GM21825 (cell line): ENCODE measurements around the gene NMUR1.
"Not testable (repeated sequence)": the region's sequence is repeated elsewhere in the genome, so short reads cannot be mapped to it uniquely, and the experiment has no call there.

Experiments used
- ATAC-seq: cut with Tn5 transposase; IDR thresholded peaks from one replicate; pipeline ENCODE4 v1.9.1; 2021; ENCODE audit warnings: mild to moderate bottlenecking, moderate library complexity; ENCODE audit not compliant: unreplicated experiment

The NMUR1 gene, protein sequence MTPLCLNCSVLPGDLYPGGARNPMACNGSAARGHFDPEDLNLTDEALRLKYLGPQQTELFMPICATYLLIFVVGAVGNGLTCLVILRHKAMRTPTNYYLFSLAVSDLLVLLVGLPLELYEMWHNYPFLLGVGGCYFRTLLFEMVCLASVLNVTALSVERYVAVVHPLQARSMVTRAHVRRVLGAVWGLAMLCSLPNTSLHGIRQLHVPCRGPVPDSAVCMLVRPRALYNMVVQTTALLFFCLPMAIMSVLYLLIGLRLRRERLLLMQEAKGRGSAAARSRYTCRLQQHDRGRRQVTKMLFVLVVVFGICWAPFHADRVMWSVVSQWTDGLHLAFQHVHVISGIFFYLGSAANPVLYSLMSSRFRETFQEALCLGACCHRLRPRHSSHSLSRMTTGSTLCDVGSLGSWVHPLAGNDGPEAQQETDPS

GRCh38 chr2:231530099-231531011, at the start of gene NMUR1:
NMUR1 (minus strand) TSS chr2:231530445; CDS start chr2:231530361, 84 bp downstream.
- peak; percentile 62 for ATAC-seq

DNA sequence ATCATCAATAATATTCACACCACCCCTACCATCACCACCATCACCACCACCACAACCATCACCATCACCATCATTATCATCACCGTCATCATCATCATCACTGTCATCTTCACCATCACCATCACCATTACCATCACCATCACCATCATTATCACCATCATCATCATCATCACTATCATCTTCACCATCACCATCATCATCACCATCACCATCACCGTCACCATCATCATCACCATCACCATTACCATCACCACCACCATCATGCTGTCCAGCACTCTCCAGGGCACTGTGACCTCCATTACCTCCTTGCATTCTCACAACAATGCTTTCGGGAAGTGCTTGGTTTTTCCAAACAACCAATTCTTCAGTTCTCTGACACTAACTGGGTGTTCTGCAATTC, 49.3 kb upstream of the NMUR1 start:
- ATAC-seq: no peak

DNA sequence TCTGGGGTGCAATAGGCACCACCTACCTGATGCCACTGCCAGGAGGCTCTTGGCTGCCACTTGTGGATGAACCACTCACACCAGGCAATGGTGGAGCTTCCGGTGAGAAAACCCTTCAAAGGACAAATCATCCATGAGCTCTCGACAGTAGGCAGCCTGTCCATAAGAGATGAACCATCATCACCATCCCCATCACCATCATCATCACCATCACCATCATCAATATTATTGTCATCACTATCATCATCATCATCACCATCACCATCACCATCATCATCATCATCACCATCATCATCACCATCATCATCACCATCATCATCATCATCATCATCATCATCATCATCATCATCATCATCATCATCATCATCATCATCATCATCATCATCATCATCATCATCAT, 48.4 kb upstream of the NMUR1 start:
- not testable (repeated sequence) for ATAC-seq

GRCh38 chr2:231576465-231576864, 46.2 kb upstream of the NMUR1 start:
- ATAC-seq: no peak

- no peak for ATAC-seq
These were observed 45.5 kb upstream of the NMUR1 start for GRCh38 chr2:231575612-231576256.

DNA sequence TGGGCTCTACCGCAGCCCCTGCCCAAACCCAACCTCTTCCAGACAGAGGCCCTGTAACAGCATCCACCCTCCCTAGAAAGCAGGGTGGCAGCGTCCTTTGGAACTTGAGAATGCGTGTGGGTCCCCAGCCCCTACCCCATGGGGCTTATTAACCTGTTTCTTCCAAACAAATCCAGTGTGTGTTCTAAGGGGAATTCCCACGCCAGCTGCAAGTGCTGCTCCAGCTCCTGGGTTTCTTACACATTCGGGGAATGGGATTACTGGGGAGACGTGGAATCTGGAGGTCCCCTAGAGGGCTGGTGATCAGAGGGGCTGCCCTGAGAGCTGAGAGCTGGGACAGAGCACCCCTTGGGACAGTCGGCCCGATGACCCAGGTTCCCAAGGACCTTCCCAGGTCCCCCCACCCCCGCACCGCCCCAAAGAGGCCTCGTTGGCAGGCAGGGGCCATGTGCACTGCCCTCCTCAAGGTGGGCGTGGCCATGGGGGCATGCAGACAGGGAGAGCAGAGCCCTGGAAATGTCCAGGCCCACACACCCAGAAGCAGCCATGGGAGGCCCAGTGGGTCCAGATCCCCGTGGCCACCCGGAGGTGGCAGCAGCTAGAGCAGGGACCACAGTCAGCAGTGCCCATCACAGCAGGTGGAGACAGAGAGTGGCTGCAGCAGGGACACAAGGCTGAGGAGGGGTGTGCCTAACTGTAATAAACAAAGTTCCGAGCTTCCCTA, 43.6 kb upstream of the NMUR1 start:
- no peak for ATAC-seq

DNA sequence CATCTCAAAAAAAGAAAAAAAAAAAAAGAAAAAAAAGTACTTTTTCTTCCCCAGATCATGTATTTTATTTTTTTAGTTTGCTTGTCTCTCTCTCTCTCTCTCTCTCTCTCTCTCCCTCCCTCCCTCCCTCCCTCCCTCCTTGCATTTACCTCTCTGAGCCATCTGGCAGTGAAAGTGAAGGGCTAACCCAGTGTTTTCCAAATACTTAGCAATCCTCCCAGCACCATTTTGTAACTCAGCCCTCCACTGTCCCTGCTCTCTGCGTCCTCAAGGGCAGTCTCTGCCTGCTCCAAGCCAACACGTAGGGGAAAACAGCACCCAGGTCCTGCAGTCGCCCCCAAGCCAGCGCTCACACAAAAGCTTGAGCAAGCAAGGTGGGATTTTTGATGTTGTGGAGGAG, 42.9 kb upstream of the NMUR1 start:
- no peak for ATAC-seq

DNA sequence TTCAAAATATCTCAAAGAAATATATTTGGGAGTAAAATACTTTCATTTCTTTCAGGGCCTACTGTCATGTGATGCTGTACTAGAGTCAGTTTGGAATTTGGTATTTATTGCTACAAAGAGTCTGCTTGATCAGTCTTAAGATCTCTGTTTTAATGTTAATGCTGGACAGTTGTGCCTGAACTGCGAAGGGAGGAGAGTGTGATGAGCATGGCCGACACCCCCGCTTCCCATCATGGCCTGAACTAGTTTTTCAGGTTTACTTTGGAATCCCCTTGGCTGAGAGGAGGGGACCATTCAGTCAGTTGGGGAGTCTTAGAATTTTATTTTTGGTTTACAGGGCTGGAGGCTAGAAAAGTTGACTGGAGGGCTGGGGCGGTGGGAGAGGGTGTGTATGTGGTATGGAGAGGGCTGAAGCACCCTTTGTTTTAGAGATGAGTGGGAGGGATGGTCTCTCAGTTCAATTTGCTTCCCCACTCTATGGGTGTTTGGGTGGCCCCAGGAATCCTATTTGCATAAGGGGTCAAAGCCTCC, 41.5 kb upstream of the NMUR1 start:
- ATAC-seq: no peak

GRCh38 chr2:231570915-231571314, 40.7 kb upstream of the NMUR1 start:
- not testable (repeated sequence) for ATAC-seq

GRCh38 chr2:231568785-231569435, 38.7 kb upstream of the NMUR1 start:
- ATAC-seq: no peak

DNA sequence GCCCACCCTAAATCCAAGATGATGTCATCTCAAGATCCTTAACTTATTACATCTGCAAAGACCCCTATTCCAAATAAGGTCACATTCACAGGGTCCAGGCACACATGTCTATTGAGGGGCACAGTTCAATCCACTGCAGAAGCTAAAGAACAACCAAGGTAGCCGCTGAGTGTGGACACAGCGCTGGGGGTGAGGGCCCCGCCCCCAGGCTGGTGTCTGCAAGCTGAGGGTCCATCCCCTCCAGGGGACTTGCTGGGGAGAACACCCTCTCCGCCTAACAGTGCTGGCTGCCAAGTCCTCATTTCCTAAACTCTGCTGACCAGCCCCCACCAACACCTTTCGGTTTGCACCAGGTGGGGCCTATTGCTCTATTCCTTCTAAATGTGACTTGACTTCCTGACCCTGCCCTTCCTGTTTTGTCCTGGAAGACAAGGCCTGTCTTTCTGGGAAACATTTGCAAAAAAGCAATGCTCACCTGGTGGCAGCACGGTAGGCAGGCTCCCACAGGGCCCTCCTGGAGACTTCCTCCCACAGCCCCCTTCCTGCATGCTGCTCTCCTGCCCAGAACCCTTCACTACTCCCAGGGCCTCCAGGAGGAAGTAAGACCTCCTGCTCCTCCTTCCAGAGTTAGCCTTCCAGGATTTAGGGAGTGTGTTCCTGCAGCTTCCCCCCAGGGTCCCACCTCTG, 38.0 kb upstream of the NMUR1 start:
- ATAC-seq: no peak

DNA sequence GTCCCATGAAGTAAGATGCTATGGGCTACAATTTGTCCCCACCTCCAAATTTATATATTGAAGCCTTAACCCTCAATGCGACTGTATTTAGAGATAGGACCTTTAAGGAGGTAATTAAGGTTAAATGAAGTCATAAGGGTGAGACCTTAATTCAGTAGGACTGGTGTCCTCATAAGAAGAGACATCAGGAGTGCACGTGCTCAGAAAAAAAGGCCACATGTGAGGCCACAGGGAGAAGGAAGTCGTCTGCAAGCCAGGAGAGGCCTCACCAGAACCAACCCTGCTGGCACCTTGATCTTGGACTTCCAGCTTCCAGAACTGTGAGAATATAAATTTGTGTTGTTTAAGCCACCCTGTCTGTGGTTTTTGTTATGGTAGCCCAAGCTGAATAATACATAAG, 36.9 kb upstream of the NMUR1 start:
- ATAC-seq: no peak

GRCh38 chr2:231565887-231566594, 35.8 kb upstream of the NMUR1 start:
- ATAC-seq: no peak

DNA sequence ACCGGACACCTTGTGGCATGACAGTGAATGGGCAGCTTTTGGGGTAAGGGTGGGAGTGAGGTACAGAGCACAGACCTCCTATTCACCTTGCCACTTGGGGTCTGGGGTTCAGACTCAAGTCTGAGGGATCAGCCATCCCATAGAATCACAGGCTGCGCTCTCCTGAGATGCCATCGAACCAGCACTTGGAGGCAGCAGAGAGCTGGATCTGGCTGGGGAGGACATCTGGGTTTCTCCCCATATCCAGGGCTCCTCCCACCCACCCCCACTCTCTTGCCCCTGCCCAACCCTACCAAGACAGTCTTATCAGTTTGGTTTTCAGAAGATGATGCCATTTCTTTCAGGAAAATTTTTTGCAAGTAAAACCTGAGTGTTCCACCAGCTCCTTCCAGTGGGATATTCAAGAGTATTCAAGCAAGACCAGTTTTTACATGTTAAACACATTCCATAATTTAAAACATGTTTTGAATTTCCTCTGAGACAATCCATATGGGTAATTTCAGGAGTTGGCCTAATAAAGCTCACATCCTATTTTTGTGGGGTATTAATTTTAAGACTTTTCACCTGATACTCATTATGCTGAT, 33.2 kb upstream of the NMUR1 start:
- no peak for ATAC-seq

GRCh38 chr2:231557571-231558217, 27.4 kb upstream of the NMUR1 start:
- peak; percentile 71 for ATAC-seq

- ATAC-seq: no peak
These were observed 26.7 kb upstream of the NMUR1 start for GRCh38 chr2:231556981-231557380.

- ATAC-seq: not testable (repeated sequence)
These were observed 26.3 kb upstream of the NMUR1 start for GRCh38 chr2:231556496-231556895.
